Measurements from ENCODE around the gene STK31.
"Not testable (repeated sequence)": the region's sequence is repeated elsewhere in the genome, so short reads cannot be mapped to it uniquely, and the experiment has no call there.

STK31 gene

GRCh38 chr7:23710000-23710399 lies at the start of gene STK31:
Gene STK31, plus strand, starts transcription at chr7:23710219. Its CDS starts 67 bp downstream, at chr7:23710286.
- no peak for DNase-seq

- no peak for DNase-seq
Measured at GRCh38 chr7:23661385-23661784, 48.6 kb upstream of the STK31 start.

DNA sequence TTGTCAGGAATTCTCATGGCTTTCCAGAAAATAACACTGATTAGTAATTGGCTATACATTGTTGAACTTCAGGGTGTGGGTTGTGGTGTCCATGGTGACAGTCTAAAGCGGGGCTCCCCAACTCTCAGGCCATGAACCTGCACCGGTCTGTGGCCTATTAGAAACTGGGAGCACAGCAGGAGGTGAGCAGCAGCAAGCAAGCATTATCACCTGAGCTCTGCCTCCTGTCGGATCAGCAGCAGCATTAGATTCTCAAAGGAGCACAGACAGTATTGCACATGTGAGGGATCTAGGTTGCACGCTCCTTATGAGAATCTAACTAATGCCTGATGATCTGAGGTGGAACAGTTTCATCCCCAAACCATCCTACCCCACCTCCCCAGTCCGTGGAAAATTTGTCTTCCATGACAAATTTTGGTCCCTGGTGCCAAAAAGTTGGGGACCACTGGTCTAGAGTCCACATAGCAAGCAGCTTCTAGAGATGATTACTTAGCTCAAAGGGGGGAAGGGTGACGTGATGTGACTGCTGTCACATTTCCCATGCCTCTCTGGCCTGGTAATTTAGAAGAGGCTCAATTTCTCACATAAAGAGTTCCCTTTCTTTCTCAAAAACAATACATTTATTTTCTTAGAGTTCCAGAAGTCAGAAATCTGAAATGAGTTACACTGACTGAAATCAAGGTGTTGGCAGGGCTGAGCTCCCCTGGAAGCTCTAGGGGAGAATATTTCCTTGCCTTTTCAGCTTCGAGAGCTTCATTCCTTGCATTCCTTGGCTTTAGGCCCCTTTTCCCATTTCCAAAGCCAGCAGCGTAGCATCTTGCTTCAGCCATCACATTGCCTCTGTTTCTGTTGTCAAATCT lies 47.7 kb upstream of the STK31 start:
- DNase-seq, result no peak

- no peak for DNase-seq
Measured at GRCh38 chr7:23662984-23663313, 47.1 kb upstream of the STK31 start.

GRCh38 chr7:23664122-23664521 lies 45.9 kb upstream of the STK31 start:
- no peak for DNase-seq

- DNase-seq, result no peak
Measured at GRCh38 chr7:23672033-23672432, 38.0 kb upstream of the STK31 start.

DNA sequence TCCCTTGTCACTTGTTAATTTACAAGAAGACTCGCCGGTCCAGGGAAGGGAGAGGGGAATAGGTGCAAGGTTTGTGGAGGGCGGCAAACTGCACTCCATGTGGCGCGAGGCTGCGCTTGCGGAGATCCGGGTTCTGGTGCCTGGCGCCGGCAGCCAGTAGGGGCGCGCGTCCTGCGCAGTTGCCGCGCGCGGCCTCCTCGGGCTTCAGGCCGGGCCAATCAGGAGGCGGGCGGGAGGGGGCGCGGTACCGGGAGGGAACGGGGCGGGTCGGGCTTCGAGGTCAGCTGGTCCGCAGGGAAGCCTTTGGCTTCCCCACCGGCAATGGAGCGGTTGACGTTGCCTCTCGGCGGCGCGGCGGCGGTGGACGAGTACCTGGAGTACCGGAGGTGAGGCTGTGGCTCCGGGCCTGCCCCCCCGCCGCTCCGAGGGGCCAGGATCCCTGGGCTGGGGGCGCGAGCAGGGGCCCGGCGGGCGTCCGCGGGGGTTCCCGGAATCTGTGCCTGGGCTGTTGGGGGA lies 30.1 kb upstream of the STK31 start, which contains the start of gene FAM221A:
FAM221A (plus strand) TSS at position 302 of the 516 bp plus-strand sequence; CDS start at position 322, 20 bp downstream.
- DNase-seq, result peak; percentile 62

DNA sequence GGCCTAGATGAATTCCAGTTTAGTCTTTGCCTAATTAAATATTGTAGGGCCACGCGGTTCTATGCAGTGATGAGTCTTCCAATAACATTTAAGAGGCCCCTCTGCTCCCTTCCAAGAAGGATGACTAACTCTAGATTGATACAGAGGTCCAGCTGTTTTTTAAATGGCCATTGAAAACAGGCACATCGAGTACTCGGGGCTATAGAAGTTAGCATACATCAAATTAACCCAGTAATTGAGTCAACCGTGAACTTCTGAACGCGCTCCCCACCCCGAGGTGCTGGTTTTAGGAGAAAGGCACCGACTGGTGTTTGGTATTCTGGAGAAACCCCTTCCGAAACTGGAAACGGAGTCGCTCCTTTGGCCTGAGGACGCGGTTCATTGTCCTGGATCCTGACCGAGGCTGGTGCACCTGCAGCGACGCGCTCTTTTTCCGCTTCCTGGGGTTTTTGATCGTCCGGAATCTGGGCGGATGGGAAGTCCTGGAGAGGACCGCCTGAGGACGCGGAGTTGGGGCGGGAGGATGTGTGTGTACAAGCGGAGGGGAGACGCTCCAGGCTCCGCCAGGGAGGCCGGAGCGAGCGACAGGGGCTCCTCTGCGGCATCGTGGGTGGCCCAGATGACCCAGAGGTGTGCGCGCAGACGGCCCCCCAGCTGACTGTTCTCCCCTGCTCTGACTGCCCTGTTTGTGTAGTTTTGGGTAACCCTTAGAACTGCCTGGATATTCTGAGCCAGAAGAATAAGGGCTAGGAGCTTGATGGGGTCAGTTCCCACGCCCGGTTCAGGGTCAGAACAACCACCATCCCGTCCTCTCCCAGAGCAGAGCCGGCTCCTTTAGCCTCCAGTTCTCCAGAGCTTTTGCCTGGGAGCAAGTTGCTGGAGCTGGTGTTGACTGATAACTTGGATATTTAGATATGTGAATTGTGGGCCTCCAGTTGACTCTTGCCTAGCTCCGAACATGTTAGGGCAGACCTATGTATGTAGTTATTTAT lies 29.3 kb upstream of the STK31 start:
- DNase-seq, result peak; percentile 21

DNA sequence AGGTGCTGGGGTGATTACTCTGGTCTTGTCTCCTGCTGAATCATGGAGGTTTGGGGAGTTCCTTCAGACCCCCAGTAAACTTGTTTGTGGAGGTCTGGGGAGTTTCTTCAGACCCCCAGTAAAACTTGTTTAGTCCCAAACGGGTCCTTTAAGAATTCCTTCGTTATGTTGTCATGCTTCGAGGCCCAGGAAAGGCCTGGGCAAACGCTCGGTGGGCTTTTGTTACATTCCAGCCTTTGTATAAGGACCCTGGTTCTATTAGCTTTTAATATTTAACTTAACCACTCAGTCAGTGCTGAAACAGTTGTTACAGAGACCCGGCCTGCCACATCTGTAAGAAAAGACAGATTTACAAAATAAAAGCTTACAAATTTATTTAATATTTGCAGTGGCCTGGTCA lies 26.0 kb upstream of the STK31 start:
- DNase-seq, result not testable (repeated sequence)

GRCh38 chr7:23685731-23686130 lies 24.3 kb upstream of the STK31 start:
- DNase-seq, result no peak

DNA sequence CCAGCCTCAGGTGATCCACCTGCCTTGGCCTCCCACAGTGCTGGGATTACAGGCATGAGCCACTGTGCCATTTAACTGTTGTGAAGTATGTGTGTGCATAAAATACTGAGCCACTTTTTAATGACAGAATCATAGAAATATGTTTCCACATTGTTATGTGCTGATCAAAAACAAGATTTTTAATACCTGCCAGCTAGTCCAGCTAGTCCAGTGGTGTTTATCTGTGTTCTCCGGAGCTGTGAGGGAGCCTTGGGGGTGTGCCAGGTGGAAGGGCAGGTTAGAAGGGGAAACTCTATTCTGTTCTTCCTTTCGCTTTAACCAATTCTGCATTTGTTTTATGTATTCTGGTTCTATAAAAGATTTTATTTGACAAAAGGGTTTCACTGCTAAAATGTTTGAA lies 23.0 kb upstream of the STK31 start:
- no peak for DNase-seq

DNA sequence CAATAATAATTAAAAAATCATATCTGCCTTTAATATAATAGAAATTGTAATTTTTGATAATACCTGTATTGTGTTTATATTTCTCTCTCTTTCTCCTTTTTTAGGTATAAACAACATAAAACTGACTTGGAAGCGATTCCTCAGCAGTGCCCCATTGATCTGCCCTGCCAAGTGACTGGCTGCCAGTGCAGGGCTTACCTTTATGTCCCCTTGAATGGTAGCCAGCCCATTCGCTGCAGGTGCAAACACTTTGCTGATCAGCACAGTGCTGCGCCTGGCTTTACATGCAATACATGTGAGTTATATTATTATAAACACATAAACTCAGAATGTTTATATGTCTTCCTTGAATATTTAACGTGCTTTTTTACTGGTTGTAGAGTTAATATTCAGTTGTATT lies 20.9 kb upstream of the STK31 start:
- DNase-seq, result no peak

- no peak for DNase-seq
Measured at GRCh38 chr7:23691320-23691719, 18.7 kb upstream of the STK31 start.

DNA sequence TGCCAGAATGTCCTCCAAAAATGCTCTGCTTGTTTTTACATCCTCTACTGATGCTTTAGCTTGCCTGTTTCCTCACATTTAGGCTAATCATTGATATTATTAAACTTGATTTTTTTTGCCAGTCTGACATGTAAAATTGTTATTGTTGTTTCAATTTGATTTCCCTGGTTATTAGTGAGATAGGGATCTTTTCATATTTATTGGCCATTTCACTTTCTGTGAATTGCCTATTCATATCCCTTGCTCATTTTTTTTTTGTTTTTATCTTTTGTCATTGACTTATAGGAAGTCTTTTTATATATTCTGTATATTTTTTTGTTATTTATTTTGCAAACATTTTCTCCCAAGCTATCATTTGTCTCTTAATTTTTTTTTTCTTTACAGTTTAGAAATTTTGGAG lies 16.8 kb upstream of the STK31 start:
- no peak for DNase-seq

GRCh38 chr7:23696916-23697441 lies 13.0 kb upstream of the STK31 start:
- DNase-seq, result no peak

DNA sequence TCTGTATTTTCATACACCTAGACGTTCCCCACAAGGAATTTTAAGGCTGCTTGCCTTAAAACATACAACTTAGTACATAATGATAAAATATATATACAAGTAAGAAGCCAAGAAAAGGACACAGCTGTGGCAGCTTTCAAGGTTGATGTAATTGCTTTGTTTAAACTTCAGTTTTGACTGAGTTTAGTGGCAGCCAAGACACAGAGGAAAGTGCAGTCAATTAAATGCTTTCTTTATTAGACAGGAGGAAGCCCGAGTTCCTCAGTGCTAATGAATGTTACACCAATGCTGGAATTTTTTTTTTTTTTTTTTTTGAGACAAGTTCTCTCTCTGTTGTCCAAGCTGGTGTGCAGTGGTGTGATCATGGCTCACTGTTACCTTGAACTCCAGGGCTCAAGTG lies 11.2 kb upstream of the STK31 start:
- no peak for DNase-seq

DNA sequence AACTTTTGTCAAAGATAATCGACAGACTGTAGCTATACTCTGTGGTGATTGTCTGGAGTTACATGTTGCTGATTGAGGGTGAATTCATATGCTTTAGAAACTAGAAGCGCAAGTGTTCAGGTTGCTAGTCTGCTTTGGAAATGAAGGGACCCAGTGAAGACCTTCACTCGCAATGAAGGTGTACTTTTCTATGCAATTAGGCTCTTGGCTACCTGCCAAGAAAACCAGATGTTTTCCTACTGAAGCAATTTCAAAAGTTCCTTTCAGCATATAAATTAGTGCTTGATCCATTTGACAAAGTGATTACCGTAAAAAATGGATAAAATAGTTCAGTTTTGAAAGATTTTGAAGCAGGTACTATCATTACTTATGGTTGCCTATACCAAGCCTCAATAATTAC lies 10.0 kb upstream of the STK31 start:
- DNase-seq, result no peak

GRCh38 chr7:23709081-23709750 lies 803 bp upstream of the STK31 start:
- DNase-seq, result no peak

GRCh38 chr7:23712368-23713284 lies 2.6 kb downstream of the STK31 start:
- DNase-seq, result peak; percentile 61

- DNase-seq, result no peak
Measured at GRCh38 chr7:23713285-23714149, 3.5 kb downstream of the STK31 start.

DNA sequence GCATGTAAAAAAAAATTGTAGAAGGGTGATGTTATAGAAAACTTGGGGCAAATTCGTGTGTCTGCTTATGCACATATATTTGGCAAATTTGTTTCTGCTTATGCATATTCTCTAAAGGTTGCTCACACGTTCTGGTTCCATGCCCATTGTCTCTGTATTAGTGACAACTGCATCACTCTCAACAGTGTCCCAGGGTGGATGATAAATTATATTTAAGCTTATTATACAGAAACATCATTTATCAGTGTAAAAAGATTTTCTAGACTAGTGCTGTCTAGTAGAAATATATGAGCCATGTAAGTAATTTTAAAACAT lies 4.1 kb downstream of the STK31 start:
- DNase-seq, result no peak
